Adrenal gland (tissue), 12 donors: Measurements from ENCODE around the gene PSME4. TPM values are rescaled to one million over a fixed set of nuclear protein-coding genes. Genes with fewer than 3 reads are reported as not detected.

Experiments
- DNase-seq, 7 donors: peaks; one replicate each; pipeline ENCODE4 v3.0.0-alpha.2; 2019 to 2020
- H3K27ac ChIP-seq, 5 donors: fragments of 200-600 bp; sonication (generic) in 4 of 5; 1 replicate in 3 of 5; 2 replicates in 2 of 5; pipeline versions ENCODE4 v1.5.1 to v1.8.0; 2016 to 2020; ENCODE audit warnings: mild to moderate bottlenecking in 1 of 5
- H3K27me3 ChIP-seq: fragments of 200-600 bp; 2 replicates; pipeline ENCODE4 v1.8.0; 2021
- H3K36me3 ChIP-seq, 2 donors: fragments of 200-600 bp; replicated peaks in 1 of 2; 1 replicate in 1 of 2; 2 replicates in 1 of 2; pipeline versions ENCODE4 v1.5.1 to v1.8.0; 2018 to 2022
- H3K4me1 ChIP-seq, 2 donors: fragments of 200-600 bp; replicated peaks in 1 of 2; 1 replicate in 1 of 2; 2 replicates in 1 of 2; pipeline versions ENCODE4 v1.5.1 to v1.8.0; 2018 to 2021
- H3K4me3 ChIP-seq, 4 donors: fragments of 200-600 bp; sonication (generic) in 3 of 4; one replicate each; pipeline ENCODE4 v1.5.1; 2016 to 2018
- H3K9me3 ChIP-seq, 3 donors: fragments of 200-600 bp; sonication (generic) in 1 of 3; replicated peaks in 1 of 3; 1 replicate in 2 of 3; 2 replicates in 1 of 3; pipeline versions ENCODE4 v1.5.1 to v1.8.0; 2016 to 2021
- CTCF ChIP-seq, 6 experiments: fragments of 450-650 bp in 4 of 6; fragments of 200-600 bp in 2 of 6; sonication (generic) in 1 of 6; IDR thresholded peaks; 1 replicate in 5 of 6; 2 replicates in 1 of 6; pipeline versions ENCODE4 v1.5.1 to v1.8.0; 2016 to 2021; ENCODE audit warnings: antibody characterized with exemption in 6 of 6, mild to moderate bottlenecking in 2 of 6, moderate library complexity in 1 of 6
- POLR2A ChIP-seq, 2 donors: fragments of 450-650 bp; IDR thresholded peaks; one replicate each; pipeline ENCODE4 v1.6.1; 2017; ENCODE audit warnings: antibody characterized with exemption in 2 of 2, mild to moderate bottlenecking in 2 of 2, moderate library complexity in 1 of 2
- WGBS, 4 donors: extraction: QIAGEN DNeasy Blood & Tissue Kit in 2 of 4; methylation state at CpG; one replicate each; pipeline versions ENCODE4 v1.1.5 to v1.1.7; 2013 to 2017; 5-methylcytosine and 5-hydroxymethylcytosine counted together
- intact Hi-C, 2 donors: fragments of 100-400 bp; cut with DNase I; formaldehyde crosslinking; loops; one replicate each; pipeline versions ENCODE4 v1.14.1 to v1.15.0; 2022 to 2023
- polyA plus RNA-seq, 3 donors: library from polyadenylated mRNA; stranded (reverse); fragments of 200-250 nt in 2 of 3; fragments of 350-450 nt in 1 of 3; fragmentation: Illumina TruSeq in 1 of 3; extraction: RNeasy Lipid Tissue Mini Kit (QIAGEN cat#74804) in 1 of 3; gene quantifications; one replicate each; pipeline ENCODE4 v1.2.3, GENCODE V29; 2013 to 2014
- total RNA-seq, 9 donors: library from RNA; depleted of rRNA in 4 of 9; stranded (reverse); fragments of >200 nt in 4 of 9; fragments of 120-200 nt in 1 of 9; fragmentation: NEBNext Ultra II Directional in 1 of 9; extraction: Animal tissue kit (Norgen Biotek cat#: 25700) in 1 of 9; gene quantifications; one replicate each; pipeline versions ENCODE4 v1.1.0 to v1.2.4, GENCODE V29; 2013 to 2023
- donor health status: healthy with polysubstance abuse.
- donor health status: Bipolar disorder and iron deficiency.
- donor health status: DM: yes; HTN: yes; CAD: no.
- donor health status: DM: no; HTN: no; CAD: no.
- donor health status: DM: no; HTN: no; CAD: no.
- donor health status: DM: yes; HTN: yes; CAD: no.

Gene PSME4
- total and polyA plus RNA-seq, 12 donors: 23.9 to 54.9 (median 41.9) TPM

- H3K36me3 ChIP-seq: peaks cover 0 to 74% of the 10 kb centered on the region in 2 donors
These were observed 69.6 kb downstream of the PSME4 start for GRCh38 chr2:53901192-53901591.

DNA sequence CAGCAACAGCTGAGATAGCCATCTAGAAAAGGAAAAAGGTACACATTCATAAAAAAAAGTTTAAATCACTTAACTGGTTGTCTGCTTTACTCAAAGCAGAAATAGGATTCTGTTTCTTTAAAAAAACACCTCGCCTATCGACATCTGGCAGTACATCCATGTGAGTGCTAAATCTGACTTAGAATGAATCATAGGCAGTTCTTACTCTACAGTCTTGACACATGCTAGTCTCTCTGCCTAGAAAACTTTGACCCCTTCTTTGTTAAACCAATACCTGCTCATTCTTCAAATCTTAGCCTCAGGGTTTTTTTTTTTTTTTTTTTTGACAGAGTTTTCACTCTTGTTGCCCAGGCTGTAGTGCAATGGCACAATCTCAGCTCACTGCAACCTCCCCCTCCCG lies 73.9 kb downstream of the PSME4 start:
- H3K9me3 ChIP-seq: peaks cover 0 to 6% (median 0%) of the 10 kb centered on the region in 3 donors
- H3K27ac ChIP-seq: no peak overlapping the region
- 50 to 68% (median 59%) methylated on average over 3 of the region's 3 CpGs for WGBS, 4 donors
- H3K4me1 ChIP-seq: no peaks in the 10 kb centered on the region
- H3K27me3 ChIP-seq: no peaks in the 10 kb centered on the region
- intact Hi-C loops: no loop called here
- DNase-seq: no peak
- H3K4me3 ChIP-seq: no peak overlapping the region
- TF ChIP-seq POLR2A (IDR thresholded peaks at IDR 0.05) (no peak), CTCF (IDR thresholded peaks at IDR 0.05) (no peak)
- H3K36me3 ChIP-seq: peaks cover 0 to 79% of the 10 kb centered on the region in 2 donors

More at GRCh38 chr2:53901192-53901591, 69.6 kb downstream of the PSME4 start:
- no peak overlapping the region for H3K27ac ChIP-seq
- H3K4me3 ChIP-seq: no peak overlapping the region
- WGBS, 4 donors: 78 to 93% (median 87%) methylated on average over 3 of the region's 3 CpGs
- no peaks in the 10 kb centered on the region for H3K27me3 ChIP-seq
- intact Hi-C loops: no loop called here
- peaks cover 0 to 2% (median 0%) of the 10 kb centered on the region in 3 donors for H3K9me3 ChIP-seq
- no peaks in the 10 kb centered on the region for H3K4me1 ChIP-seq
- no peak for DNase-seq
- TF ChIP-seq CTCF (IDR thresholded peaks at IDR 0.05) (no peak), POLR2A (IDR thresholded peaks at IDR 0.05) (no peak)

DNA sequence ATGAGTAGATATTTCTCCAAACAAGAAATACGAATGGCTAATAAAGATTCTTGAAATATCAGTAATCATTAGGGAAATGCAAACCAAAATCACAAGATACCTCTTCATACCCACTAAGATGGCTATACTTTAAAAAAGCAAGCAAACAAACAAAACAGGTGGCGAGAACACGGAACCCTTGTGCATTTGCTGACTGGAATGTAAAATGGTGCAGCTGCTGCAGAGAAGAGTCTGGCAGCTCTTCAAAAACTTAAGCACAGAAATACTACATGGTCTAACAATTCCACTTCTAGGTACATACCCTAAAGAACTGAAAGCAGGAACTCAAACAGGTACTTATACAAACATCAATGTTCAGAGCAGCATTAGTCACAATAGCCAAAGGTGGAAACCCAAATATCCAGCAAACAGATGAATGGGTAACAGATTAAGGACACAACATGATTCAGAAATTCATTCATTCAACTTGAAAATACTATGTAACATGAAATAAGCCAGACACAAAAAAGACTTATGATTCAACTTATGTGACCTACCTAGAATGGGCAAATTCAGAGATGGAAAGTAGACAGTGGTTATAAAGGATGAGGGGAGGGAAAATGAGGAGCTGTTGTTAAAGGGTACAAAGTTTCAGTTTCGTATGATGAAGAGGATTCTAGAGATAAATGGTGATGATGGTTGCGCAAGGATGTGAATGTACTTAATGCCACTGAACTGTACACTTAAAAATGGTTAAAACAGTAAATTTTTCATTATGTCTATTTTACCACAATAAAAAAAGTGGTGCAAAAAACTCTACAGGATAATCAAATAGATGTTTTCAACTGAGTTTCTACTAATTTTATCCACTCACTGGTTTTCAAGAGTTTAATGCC lies 84.2 kb downstream of the PSME4 start:
- TF ChIP-seq CTCF (IDR thresholded peaks at IDR 0.05) (no peak), POLR2A (IDR thresholded peaks at IDR 0.05) (no peak)
- H3K27ac ChIP-seq: no peak overlapping the region
- no peak for DNase-seq
- intact Hi-C loops: no loop called here
- no peak overlapping the region for H3K4me3 ChIP-seq
- WGBS, 4 donors: 94 to 96% (median 95%) methylated on average over 5 of the region's 5 CpGs
- no peaks in the 10 kb centered on the region for H3K4me1 ChIP-seq
- peaks cover 0 to 67% of the 10 kb centered on the region in 2 donors for H3K36me3 ChIP-seq
- H3K27me3 ChIP-seq: no peaks in the 10 kb centered on the region
- no peaks in the 10 kb centered on the region for H3K9me3 ChIP-seq

GRCh38 chr2:53884883-53885282 lies 85.9 kb downstream of the PSME4 start:
- WGBS, 4 donors: 89 to 100% (median 95%) methylated on average over 1 of the region's 1 CpG

More at GRCh38 chr2:53884883-53885282, 85.9 kb downstream of the PSME4 start:
- Histone ChIP-seq H3K4me3 (no peak overlapping the region), H3K4me1 (no peaks in the 10 kb centered on the region), H3K9me3 (no peaks in the 10 kb centered on the region), H3K27ac (no peak overlapping the region), H3K27me3 (no peaks in the 10 kb centered on the region), H3K36me3 (peaks cover 0 to 50% of the 10 kb centered on the region in 2 donors)
- TF ChIP-seq CTCF (IDR thresholded peaks at IDR 0.05): no peak
- no peak for TF ChIP-seq POLR2A (IDR thresholded peaks at IDR 0.05)
- no peak for DNase-seq
- intact Hi-C loops: no loop called here
